ENCODE data around the gene PPP2R5B.

PPP2R5B gene

DNA sequence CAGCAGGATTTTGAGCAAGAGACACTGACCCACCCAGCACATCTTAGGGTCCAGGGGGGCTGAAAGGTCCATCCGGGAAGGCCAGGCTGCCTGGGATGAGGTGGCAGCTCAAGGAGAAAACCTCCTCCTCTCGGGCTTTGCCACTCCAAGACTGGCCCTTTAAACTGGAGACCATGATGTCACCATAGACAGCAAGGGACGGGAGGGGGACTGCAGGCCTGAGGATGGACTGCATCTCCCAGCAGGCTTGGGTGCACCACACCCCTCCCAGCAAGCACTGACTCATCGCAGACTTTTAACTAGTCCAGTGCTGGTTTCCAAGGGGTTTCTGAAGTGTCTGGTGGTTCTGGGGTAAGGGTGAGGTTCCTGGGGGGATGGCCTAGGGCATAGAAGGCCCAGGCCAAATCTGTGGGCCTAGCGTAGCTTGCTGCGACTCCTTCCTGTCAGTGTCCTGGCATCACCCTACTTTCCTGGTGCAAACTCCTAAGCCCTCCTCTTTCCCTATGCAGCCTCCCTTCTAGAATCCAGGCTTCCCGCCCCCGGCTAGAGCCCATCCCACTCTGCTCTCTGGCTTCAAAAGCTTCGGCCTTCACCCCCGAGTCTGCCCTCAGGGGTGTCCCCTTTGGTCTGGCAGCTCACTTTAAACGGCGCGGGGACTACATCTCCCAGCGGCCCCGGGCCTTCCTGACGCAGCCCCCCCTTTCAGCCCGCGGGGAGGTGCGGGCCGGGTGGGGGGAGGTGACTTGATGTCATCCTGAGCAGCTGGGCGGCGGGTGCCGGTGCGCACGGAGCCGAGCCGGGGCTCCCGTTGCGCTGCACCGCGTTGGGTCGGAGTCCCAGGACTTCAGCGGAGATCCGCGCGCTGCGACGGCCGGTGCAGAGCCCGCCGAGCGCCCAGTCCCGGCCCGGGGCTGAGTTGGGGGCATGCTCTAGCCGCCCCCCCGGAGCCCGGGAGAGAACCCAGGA is at the start of gene PPP2R5B:
TSS of gene PPP2R5B (plus strand) at position 746 of the 966 bp plus-strand sequence. CDS start 1,046 bp downstream, outside the sequence.
- peak; percentile 95 for DNase-seq

DNA sequence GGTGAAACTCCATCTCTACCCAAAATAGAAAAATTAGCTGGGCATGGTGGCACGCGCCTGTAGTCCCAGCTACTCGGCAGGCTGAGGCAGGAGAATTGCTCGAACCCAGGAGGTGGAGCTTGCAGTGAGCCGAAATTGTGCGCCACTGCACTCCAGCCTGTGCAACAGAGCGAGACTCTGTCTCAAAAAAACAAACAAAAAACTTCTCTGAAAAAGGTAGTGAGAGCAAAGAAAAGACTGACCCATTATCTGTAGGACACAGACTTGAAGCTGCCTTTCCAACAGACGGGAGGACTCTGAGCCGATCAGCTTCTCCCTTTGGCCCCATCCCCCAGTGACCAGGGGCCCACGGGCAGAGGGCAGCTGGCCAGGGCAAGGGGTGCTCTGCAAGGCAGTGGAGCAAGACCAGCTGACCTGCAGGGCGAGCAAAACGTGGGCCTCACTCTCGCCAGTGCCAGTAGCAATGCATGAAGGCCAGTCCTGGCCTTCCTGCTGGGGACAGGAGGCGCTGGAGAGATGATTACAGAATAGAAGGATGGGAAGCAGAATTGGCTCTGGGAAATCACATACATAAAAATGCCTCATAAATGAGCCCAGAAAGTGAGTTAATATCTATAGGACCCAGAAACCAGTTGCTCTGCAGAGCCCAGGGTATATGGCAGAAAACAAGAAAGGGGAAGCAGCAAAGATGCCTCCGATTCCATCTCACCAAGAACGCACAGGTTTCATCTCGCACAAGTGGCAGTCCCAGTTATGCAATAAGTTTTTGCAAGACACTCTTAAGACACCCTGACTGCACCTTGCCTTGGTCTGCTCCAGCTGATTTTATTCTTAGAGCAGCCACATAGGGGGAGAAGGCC is 48.9 kb upstream of the PPP2R5B start:
- DNase-seq, result no peak

DNA sequence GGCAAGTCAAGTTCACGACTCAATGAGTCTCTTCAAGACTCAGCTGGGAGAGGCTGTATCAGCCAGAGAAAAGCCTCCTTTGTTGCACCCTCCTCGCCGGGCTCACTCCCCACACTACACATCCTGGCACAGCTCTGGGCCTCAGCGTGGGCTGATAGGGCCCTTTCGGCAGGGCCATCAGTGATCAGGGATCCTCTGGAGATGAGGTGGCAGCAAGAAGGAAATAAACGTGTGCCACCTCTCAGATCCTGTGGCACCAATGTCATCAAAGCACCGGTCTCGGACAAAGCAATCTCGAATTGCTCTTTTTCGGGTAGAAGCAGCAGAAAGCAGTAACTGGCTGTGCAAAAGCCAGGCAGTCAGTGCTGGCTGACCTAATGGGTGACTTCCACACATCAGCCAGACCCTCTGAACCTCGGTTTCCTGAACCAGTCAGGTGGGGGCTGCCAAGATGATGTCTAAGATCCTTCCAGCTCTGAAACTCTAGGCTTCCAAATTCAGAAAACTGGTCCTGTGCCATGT is 48.2 kb upstream of the PPP2R5B start:
- DNase-seq, result no peak

DNA sequence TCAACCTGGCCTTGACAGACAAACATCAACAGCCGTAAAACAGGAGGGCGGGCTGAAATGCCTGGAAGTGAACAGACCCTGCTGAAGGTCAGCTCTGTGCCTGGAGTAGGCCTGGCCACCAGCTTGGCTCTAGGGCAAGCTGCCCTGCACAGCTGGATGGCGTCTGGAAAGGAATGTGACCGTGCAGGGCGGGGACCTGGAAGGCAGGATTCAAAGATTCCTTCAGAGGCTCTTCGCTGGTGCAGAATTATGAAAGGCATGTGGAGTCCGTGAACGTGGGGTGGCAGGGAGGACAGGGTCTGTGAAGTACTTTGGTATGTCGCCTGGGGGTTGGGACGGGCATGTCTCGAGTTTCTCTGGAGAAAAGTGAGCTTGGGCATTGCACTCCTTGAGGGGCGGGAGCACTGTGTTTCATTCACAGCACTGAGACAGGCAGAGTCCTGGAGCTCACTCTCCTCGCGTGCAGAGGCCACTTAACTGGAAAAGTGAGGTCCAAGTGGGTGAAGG is 47.6 kb upstream of the PPP2R5B start:
- DNase-seq, result no peak

DNA sequence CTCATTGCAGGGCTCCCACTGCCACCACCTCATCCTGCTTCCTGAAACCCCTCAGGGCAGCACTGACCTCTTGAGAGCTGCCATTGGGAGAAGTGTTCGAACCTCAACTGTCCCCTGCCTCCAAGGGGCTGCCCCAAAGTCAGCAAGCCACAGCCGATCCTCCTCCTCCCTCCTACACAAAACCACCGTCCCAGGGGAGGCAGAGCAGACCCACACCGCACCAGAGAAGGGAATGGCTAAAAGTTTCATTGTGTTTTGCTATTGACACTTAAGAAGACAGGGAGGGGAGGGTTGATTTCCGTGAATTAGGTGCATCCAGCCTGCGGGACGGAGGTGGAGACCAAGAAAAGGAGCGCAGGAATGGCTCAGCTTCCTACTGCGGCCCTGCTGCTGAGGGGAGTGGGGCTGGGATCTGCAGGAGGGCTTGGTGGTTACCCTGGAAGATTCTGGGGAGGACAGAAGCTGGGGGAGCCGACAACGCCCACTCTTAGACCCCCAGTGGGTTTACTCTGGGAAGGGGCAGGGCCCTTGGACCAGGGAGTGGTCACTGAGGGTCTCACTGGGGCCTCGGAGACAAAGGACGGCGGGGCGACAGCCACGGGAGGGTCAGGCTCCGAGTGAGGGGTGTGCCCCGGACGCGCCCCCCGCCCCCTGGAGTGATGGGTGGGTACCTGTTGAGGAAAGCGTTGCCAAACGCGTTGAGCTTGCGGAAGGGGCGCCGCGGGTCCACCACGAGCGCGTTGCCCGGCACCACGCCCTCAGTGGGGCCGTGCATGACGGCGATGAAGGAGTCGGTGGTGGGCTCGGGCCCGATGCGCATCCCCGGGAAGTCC is 46.9 kb upstream of the PPP2R5B start:
- peak; percentile 64 for DNase-seq

DNA sequence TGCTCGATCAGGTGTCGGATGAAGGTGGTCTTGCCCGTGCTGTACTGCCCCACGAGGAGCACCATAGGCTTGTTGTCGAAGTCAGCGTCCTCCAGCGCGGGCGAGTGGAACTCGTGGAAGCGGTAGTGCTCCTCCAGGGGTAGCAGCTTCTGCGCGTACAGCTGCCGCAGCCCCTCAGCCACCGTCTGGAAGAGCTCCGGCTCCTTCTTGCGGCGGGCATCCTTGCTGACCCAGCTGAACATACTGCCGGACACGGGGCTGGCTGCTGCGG is 46.3 kb upstream of the PPP2R5B start:
- DNase-seq, result no peak

DNA sequence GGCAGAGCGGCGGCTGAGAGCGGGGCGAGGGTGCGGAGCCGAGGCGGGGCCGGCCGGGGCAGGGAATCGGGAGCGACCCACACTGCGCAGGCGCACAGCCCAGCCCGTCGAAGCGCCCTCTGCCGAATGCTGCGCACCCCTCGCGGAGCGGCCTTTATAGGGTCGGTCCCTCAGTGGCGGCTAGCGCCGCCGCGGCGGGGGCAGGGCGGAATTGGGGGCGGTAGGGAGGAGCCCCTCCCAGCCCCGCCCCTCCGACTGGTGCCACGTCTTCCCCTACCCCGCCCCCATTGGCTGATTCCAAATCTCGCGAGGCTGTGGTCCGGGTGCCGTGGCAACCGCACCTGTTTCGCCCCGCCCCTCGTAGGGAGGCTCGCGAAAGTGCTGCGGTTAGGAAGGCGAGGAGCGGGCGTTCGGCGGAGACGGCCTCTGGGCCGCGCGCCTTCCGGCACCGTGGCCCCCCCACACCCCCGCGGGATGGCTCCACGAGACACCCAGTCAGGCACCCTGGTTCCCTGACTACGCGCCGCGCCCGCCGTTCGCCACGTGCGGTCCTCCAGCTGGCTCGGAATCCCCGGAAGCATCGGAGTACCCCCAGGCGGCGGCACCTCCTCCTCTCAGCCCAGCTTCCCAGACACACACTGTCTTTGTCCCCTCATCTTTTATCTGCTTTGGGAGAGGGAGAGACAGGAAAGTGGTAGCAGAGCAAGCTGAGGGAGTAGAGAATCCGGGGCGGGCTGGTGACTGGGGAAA is 45.8 kb upstream of the PPP2R5B start, which contains the start of gene EHD1:
TSS of gene EHD1 (minus strand) at position 128 of the 750 bp plus-strand sequence. CDS start 157 bp downstream, outside the sequence.
- DNase-seq, result peak; percentile 100

DNA sequence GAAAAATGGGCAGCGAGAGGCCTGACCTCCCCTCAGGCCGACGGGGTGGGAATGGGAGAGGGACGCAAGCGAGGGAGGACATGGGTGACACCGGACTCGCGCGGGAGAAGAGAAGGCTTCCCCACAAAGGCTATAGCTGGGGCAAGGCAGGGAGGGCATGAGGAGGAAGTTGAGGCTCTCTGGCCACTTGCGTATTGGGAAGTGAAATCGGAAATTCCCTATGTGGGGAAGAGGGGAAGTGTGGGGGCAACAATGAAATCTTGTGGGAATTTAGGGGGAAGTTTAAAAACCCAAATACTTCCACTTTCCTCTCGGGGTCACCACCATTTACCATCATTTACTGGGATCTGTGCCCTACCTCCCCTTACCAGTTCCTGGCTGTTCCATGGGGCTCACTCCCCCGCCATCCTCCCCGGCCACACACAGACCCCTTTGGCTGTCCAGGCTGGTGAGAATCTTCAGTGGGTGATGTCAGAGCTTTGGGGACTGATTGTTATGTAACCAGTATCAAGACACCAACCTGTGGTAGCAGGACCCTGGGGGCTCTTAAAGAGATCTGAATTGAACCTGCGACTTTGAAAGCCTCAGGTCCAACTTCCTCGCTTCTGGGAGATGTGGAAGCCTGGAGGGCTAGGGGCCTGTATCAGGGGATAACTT is 45.1 kb upstream of the PPP2R5B start:
- DNase-seq, result no peak

DNA sequence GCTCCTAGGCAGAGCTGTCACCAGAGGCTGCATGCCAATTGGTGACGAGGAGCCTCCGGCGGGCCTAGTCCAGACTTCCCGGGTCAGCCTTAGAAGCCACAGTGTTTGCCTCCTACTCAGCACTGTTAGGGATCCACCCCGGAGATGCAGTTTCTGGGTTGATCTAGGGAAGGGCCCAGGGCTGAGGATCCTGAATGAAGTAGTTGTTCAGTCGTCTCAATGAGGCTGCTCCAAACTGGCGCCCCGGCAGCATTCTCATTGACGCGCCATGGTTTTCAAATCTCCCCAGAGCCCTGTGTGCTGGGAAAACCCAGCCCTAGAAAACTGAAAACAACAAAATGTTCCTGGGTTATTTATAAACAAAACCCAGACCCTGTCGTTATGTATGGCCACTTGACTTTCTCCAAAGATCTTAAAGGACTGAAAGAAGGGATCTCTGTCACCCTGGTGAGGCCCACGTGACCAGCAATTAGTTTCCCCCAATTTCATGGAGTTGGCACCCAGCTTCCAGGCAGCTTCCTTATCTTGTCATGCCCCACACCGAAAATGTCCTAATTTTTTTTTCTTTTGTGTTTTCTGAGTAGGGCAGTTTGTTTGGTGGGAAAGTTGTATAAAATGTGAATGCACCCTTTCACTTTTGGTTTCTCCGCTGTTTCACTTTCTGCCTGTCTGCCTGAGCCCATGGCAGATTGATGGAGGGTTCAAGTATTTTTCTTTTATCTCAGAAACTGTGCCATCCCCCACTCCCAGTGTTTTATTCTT is 44.1 kb upstream of the PPP2R5B start:
- no peak for DNase-seq

DNA sequence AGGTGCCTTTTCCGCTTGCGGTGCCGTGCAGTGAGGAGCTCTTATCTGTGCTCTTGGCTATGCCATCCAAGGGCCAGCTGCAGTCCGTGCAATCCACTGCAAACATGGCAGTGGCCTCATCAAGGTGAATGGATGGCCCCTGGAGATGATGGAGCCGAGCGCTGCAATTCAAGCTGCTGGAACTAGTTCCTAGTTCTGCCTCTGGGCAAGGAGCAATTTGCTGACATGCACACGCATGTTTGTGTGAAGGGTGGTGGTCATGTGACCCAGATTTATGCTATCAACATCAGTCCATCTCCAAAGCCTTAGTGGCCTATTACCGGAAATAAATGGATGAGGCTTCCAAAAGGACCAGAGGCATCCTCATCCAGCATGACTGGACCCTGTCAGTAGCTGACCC is 43.0 kb upstream of the PPP2R5B start:
- DNase-seq, result peak; percentile 34

DNA sequence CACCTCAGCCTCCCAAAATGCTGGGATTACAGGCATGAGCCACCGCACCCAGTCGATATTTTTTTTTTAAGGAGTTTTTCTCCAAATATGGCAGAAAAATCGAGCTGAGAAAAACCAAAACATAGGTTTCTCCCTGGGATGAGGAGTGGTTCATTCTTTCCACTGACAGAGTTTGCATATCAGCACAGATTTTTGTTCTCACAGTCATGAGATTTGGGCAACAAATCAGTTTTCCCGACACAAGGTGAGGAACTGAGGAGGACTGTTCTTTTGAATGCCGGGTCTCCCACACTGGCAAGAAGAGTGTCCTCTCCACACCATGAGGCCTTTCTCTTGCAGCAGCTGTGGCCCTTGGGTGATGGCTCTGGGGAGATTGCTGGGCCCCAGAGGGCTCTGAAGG is 42.2 kb upstream of the PPP2R5B start:
- DNase-seq, result no peak

DNA sequence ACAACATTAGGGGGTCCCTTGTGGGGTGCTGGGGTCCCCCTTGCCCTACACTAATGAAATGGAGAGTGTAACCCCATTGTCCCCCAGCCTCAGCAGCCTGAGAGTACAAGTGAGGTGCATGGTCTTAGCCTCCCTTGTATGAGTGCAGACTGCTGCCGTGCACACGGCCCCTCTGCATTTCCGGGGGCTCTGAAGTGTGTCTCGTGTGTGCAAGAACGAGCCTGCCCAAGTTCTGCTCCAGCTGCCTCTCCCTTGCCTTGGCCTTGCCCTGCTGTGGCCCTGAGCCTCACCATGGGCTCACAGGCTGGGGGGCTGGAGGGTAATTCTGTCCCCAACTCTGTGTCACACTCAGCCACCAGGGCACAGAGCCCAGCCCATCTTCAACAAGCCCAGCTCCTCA is 40.9 kb upstream of the PPP2R5B start:
- DNase-seq, result no peak

DNA sequence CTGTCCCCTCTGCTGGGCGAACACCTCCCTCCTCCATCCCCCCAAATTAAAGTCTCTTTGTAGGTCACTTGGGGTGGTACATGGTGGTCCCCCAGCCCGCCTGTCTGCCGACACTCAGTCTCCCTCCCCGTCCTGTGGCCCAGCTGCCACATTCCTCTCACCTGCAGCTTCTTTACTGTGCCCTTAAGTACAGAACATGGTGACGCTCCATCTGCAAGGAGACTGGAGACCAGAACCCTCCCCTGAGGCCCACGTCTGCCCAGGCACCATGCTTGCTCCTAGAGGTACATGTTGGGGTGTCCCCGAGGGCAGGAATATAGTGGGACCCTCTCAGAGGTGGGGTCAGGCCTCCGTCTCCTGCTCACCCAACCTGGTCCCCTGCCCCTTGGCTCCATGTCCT is 40.5 kb upstream of the PPP2R5B start:
- no peak for DNase-seq

DNA sequence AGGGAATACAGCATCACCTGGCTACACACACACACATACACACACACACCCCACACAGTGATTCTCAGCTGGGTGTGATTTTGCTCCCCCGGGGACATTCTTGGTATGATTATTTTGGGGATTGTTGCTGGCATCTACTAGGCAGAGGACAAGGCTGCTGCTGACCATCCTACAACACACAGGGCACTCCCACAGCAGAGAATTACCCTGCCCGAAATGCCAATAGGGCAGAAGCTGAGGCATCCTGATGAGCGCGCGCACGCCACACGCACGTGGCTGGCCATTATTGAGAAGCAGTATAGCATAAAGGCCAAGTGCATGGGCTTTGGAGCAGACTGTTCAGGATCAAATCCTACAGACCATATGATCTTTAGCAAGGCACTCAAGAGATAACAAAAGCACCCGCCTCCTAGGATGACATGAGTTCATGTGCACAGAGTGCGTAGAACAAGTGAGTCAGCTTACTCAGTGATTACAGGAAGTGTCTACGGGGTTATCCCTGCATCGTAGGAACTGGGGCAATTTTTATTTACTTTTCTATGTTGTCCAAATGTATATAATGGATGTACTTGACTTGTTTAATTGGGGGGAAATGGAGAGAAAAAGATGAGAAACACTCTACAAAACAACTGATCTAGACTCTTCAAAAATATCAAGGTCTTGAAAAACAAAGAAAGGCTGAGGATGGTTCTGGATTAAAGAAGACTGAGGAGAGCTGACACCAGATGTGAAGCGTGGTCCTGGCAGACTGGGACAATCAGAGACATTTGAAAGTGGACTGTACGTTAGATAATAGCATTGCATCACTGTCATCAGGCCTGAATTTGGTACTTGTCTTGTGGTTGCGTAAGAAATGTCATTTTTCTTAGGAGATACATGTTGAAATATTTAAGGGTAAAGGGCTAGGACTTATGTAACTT is 38.9 kb upstream of the PPP2R5B start:
- DNase-seq, result peak; percentile 21

DNA sequence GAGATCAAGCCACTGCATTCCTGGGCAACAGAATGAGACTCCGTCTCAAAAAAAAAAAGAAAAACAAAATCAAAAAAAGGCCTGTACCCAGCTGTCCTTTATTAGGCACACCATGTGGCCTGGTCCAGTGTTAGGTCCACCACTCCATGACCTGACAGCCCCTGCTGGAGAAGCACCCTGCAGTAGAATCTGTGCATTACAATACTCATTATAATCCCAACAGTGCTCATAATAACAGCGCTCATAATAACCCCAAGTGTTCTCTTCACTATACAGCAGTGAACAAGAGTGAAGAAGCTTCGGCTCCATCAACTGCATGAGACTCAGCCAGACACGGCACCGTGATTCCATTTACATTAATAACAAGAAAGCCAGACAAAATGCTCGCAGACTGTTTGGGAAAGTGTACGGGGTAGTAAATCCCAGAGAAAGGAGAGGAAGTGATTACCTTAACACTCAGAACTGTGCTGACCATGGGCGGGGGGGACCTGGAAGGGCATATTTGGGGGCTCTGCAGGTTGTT is 37.2 kb upstream of the PPP2R5B start:
- DNase-seq, result peak; percentile 40

DNA sequence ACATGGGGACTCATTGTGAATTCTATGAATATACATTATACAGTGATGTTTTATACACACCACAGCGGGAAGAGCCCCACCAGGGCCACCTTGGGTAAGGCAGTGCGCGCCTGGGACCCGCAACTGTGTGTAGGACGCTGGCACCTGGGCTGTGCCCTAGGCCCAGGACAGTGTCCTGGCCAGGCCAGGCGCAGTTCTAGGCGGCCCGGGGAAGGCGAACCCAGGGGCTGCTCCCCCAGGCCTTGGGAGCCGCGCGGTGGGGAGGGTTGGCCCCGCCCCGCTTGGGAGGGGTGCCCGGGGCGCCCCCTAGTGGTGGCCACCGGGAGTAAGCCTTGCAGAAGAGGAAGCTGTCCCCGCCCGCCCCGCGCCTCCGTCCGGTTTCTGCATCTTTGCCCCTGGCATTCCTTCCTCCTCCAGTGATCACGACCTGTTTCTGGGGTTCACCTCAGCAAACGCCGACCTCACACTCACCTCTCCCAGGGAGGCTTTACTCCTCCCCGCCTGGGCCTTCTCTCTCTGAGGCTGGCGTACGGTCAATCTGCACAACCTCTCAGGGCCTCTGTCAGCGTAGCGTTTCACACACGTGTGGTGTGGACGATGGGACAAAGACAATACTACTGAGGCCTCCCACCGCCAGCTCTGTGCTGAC is 36.6 kb upstream of the PPP2R5B start:
- DNase-seq, result peak; percentile 84

DNA sequence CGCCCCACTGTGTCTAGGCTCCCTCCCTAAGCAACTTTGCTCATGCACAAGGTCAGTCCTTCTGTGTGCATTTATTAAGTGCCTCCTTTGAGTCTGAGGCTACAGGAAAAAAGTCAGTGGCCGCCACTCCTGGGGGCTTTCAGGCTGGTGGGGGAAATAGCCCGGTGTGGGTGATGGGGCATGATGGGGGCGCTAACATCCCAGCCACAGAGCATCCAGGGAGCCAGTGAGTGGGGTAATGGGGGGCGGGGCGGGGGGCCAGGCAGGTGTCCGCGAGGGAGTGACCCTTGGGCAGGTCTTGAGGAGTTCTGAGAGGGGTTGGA is 36.1 kb upstream of the PPP2R5B start:
- DNase-seq, result no peak

DNA sequence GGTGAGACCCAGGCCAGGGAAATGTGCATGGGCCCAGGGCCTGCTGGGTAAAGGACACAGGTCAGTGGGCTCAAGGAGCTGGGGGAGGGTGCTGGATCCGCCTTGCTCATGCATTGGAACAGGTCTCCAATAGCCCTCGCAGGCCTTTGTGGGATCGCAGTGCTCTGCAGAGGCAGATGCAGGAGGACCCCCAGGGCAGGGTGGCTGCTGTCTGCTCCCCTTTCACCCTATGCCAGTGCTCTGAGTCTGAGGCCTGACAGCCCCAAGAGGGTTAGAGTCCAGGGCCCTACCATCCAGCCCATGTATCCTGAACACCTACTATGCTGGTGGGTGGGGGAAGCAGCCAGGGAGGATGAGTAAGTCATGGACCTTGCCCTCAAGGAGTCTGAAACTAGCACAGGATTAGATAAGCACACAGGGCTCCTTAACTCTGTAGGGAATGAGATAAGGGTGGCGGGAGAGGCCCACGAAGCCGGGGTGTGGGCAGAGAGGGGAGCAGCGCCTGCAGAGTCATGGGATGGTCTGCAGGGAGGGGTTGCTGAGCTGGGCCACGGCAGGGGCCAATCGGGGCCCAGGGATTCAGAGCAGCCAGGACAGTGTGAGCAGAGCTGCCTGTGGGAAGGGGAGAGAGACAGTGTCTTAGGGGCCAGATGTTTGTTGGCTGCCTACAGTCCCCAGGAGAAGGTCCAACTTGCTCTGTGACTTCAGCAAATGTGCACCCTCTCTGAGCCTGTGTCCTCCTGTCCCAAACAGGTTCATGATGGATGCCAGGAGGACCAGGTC is 35.6 kb upstream of the PPP2R5B start:
- no peak for DNase-seq
